Ishikawa (cell line): ENCODE results near the gene NIPAL4.

ENCODE experiments used
- CEBPB ChIP-seq: IDR thresholded peaks from 2 replicates; pipeline ENCODE4 v1.6.1; 2012
- CREB1 ChIP-seq: IDR thresholded peaks from 2 replicates; pipeline ENCODE4 v1.6.1; 2012; ENCODE audit warnings: low read depth
- EGR1 ChIP-seq: IDR thresholded peaks from 2 replicates; pipeline ENCODE4 v1.6.1; 2012
- EP300 ChIP-seq: IDR thresholded peaks from 2 replicates; pipeline ENCODE4 v1.6.1; 2012; ENCODE audit warnings: borderline replicate concordance
- MAX ChIP-seq: IDR thresholded peaks from 2 replicates; pipeline ENCODE4 v1.6.1; 2012
- ZBTB7A ChIP-seq: IDR thresholded peaks from 2 replicates; pipeline ENCODE4 v1.6.1; 2012; ENCODE audit warnings: low read depth
- TF ChIP-seq, protein P1 (sequence below): IDR thresholded peaks from 2 replicates; pipeline ENCODE4 v1.6.1; 2012; ENCODE audit warnings: low read depth, mild to moderate bottlenecking
- TF ChIP-seq, protein P2 (sequence below): IDR thresholded peaks from 2 replicates; pipeline ENCODE4 v1.6.1; 2012

GRCh38 chr5:157479612-157480510 lies 19.8 kb downstream of the NIPAL4 start:
- TF ChIP-seq EGR1 (no peak), MAX (no peak), EP300 (no peak), CREB1 (no peak), ZBTB7A (no peak), CEBPB (no peak)
- TF ChIP-seq, protein P1, sequence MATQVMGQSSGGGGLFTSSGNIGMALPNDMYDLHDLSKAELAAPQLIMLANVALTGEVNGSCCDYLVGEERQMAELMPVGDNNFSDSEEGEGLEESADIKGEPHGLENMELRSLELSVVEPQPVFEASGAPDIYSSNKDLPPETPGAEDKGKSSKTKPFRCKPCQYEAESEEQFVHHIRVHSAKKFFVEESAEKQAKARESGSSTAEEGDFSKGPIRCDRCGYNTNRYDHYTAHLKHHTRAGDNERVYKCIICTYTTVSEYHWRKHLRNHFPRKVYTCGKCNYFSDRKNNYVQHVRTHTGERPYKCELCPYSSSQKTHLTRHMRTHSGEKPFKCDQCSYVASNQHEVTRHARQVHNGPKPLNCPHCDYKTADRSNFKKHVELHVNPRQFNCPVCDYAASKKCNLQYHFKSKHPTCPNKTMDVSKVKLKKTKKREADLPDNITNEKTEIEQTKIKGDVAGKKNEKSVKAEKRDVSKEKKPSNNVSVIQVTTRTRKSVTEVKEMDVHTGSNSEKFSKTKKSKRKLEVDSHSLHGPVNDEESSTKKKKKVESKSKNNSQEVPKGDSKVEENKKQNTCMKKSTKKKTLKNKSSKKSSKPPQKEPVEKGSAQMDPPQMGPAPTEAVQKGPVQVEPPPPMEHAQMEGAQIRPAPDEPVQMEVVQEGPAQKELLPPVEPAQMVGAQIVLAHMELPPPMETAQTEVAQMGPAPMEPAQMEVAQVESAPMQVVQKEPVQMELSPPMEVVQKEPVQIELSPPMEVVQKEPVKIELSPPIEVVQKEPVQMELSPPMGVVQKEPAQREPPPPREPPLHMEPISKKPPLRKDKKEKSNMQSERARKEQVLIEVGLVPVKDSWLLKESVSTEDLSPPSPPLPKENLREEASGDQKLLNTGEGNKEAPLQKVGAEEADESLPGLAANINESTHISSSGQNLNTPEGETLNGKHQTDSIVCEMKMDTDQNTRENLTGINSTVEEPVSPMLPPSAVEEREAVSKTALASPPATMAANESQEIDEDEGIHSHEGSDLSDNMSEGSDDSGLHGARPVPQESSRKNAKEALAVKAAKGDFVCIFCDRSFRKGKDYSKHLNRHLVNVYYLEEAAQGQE = no peak
- TF ChIP-seq, protein P2, sequence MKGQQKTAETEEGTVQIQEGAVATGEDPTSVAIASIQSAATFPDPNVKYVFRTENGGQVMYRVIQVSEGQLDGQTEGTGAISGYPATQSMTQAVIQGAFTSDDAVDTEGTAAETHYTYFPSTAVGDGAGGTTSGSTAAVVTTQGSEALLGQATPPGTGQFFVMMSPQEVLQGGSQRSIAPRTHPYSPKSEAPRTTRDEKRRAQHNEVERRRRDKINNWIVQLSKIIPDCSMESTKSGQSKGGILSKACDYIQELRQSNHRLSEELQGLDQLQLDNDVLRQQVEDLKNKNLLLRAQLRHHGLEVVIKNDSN = no peak
